ENCODE results near the gene PNMA6F.

GRCh38 chrX:153297376-153297775 lies 24.2 kb downstream of the PNMA6F start:
- no peak for TF ChIP-seq CTCF (conservative IDR thresholded peaks at IDR 0.05; ENCODE audit: low read depth, low read length)
- no peak for TF ChIP-seq EZH2 (IDR thresholded peaks at IDR 0.05; ENCODE audit: low read length, unreplicated experiment)
- no peak for TF ChIP-seq EZH2phosphoT487 (IDR thresholded peaks at IDR 0.05; ENCODE audit: borderline replicate concordance, low read length)

All from PC-3 (cell line).